HFF-Myc (cell line): ENCODE results near the gene ANK3.

Experiments
- DNase-seq: peaks from one replicate; pipeline ENCODE4 v3.0.0-alpha.2; 2011; ENCODE audit warnings: low read depth; ENCODE audit errors: extremely low read depth
- H3K4me3 ChIP-seq: replicated peaks from 2 replicates; pipeline ENCODE4 v1.5.1; 2011; ENCODE audit warnings: low read depth, mild to moderate bottlenecking, control low read depth, low read length
- CTCF ChIP-seq: IDR thresholded peaks from 2 replicates; pipeline ENCODE4 v1.5.1; 2012; ENCODE audit warnings: mild to moderate bottlenecking, low read depth, low read length, control low read depth; ENCODE audit errors: missing control alignments

The ANK3 gene

GRCh38 chr10:60428387-60428737 lies 38.7 kb upstream of the ANK3 start:
- DNase-seq: no peak

GRCh38 chr10:60427709-60428386 lies 38.2 kb upstream of the ANK3 start:
- no peak for TF ChIP-seq CTCF

More at GRCh38 chr10:60428387-60428737, 38.7 kb upstream of the ANK3 start:
- no peak overlapping the region for H3K4me3 ChIP-seq
- TF ChIP-seq CTCF: no peak

GRCh38 chr10:60427148-60427547 lies 37.5 kb upstream of the ANK3 start:
- DNase-seq: no peak
- no peak for TF ChIP-seq CTCF
- H3K4me3 ChIP-seq: no peak overlapping the region

More at GRCh38 chr10:60427709-60428386, 38.2 kb upstream of the ANK3 start:
- no peak for DNase-seq
- H3K4me3 ChIP-seq: no peak overlapping the region

- DNase-seq: no peak
Measured at GRCh38 chr10:60426425-60426824, 36.8 kb upstream of the ANK3 start.

GRCh38 chr10:60425392-60426110 lies 35.9 kb upstream of the ANK3 start:
- H3K4me3 ChIP-seq: no peak overlapping the region
- no peak for DNase-seq
- TF ChIP-seq CTCF: no peak

More at GRCh38 chr10:60426425-60426824, 36.8 kb upstream of the ANK3 start:
- no peak for TF ChIP-seq CTCF
- H3K4me3 ChIP-seq: no peak overlapping the region

GRCh38 chr10:60424971-60425370 lies 35.3 kb upstream of the ANK3 start:
- H3K4me3 ChIP-seq: no peak overlapping the region
- no peak for DNase-seq
- TF ChIP-seq CTCF: no peak
